WTC11 (cell line): ENCODE data around the gene NTRK1. TPM values are rescaled to one million over a fixed set of nuclear protein-coding genes. Genes with fewer than 3 reads are reported as not detected.

Source experiments
- ATAC-seq: fragments of 200-7000 bp; cut with Tn5 transposase; 2 replicates; pipeline ENCODE4 v1.10.0; 2021; ENCODE audit warnings: mild to moderate bottlenecking, moderate library complexity
- CTCF ChIA-PET: fragments of 300-600 bp; sonication (Branson Sonifier 250); formaldehyde crosslinking; loops from one replicate; lab custom pipeline; 2021; ENCODE audit warnings: antibody characterized with exemption; lab: Charles Lee
- POLR2A ChIA-PET: fragments of 350-600 bp; sonication (Branson Sonifier 250); formaldehyde crosslinking; loops from one replicate; lab custom pipeline; 2021; ENCODE audit warnings: antibody characterized with exemption; lab: Charles Lee
- DNase-seq: peaks from one replicate; pipeline ENCODE4 v3.0.0; 2021; ENCODE audit warnings: low spot score
- H3K27ac Mint-ChIP-seq: 2 replicates; pipeline ENCODE4 v1.8.0; 2021; ENCODE audit warnings: mixed read lengths
- H3K27me3 Mint-ChIP-seq: 2 replicates; pipeline ENCODE4 v1.8.0; 2021; ENCODE audit warnings: low read depth, mild to moderate bottlenecking, moderate library complexity, mixed read lengths
- H3K36me3 Mint-ChIP-seq: 2 replicates; pipeline ENCODE4 v1.8.0; 2021; ENCODE audit warnings: mixed read lengths
- H3K4me1 Mint-ChIP-seq: 2 replicates; pipeline ENCODE4 v1.8.0; 2022; ENCODE audit warnings: mixed read lengths
- H3K4me3 Mint-ChIP-seq: 2 replicates; pipeline ENCODE4 v1.8.0; 2021; ENCODE audit warnings: mild to moderate bottlenecking, moderate library complexity, mixed read lengths
- H3K9me3 Mint-ChIP-seq: 2 replicates; pipeline ENCODE4 v1.8.0; 2021; ENCODE audit warnings: mixed read lengths
- CBFB ChIP-seq: sonication (generic); formaldehyde crosslinking; IDR thresholded peaks from 2 replicates; pipeline ENCODE4 v1.8.1; 2022; ENCODE audit warnings: mild to moderate bottlenecking, low read depth, missing genetic modification reagents
- CREM ChIP-seq: sonication (generic); formaldehyde crosslinking; IDR thresholded peaks from 2 replicates; pipeline ENCODE4 v1.8.1; 2022; ENCODE audit warnings: mild to moderate bottlenecking, missing genetic modification reagents, moderate library complexity
- E2F1 ChIP-seq: sonication (generic); formaldehyde crosslinking; IDR thresholded peaks from 2 replicates; pipeline ENCODE4 v1.8.0; 2022; ENCODE audit warnings: mild to moderate bottlenecking, missing genetic modification reagents
- RELA ChIP-seq: sonication (generic); formaldehyde crosslinking; IDR thresholded peaks from 2 replicates; pipeline ENCODE4 v1.8.1; 2022; ENCODE audit warnings: missing genetic modification reagents, mild to moderate bottlenecking, borderline replicate concordance
- SOX15 ChIP-seq: fragments of 250-450 bp; sonication (Bioruptor Pico); IDR thresholded peaks from 2 replicates; pipeline ENCODE4 v1.9.0; 2021; ENCODE audit warnings: mild to moderate bottlenecking
- TEAD1 ChIP-seq: sonication (generic); formaldehyde crosslinking; IDR thresholded peaks from 2 replicates; pipeline ENCODE4 v1.8.0; 2022; ENCODE audit warnings: mild to moderate bottlenecking, missing genetic modification reagents
- ZBTB21 ChIP-seq: sonication (generic); formaldehyde crosslinking; IDR thresholded peaks from 2 replicates; pipeline ENCODE4 v1.8.1; 2023; ENCODE audit warnings: mild to moderate bottlenecking, missing genetic modification reagents, borderline replicate concordance
- ZNF219 ChIP-seq: sonication (generic); formaldehyde crosslinking; IDR thresholded peaks from 2 replicates; pipeline ENCODE4 v1.8.0; 2023; ENCODE audit warnings: missing genetic modification reagents, mild to moderate bottlenecking, borderline replicate concordance
- ZNF232 ChIP-seq: sonication (generic); formaldehyde crosslinking; IDR thresholded peaks from 2 replicates; pipeline ENCODE4 v1.8.0; 2022; ENCODE audit warnings: mild to moderate bottlenecking, missing genetic modification reagents
- ZNF281 ChIP-seq: sonication (generic); formaldehyde crosslinking; IDR thresholded peaks from 2 replicates; pipeline ENCODE4 v1.8.0; 2023; ENCODE audit warnings: mild to moderate bottlenecking, missing genetic modification reagents
- ZNF317 ChIP-seq: sonication (generic); formaldehyde crosslinking; IDR thresholded peaks from 2 replicates; pipeline ENCODE4 v1.8.1; 2023; ENCODE audit warnings: low read depth, mild to moderate bottlenecking, moderate library complexity, missing genetic modification reagents, borderline replicate concordance
- ZNF416 ChIP-seq: fragments of 250-450 bp; sonication (Bioruptor Pico); IDR thresholded peaks from 2 replicates; pipeline ENCODE4 v1.9.0; 2021; ENCODE audit warnings: mild to moderate bottlenecking, inconsistent platforms
- ZSCAN18 ChIP-seq: fragments of 250-450 bp; sonication (Bioruptor Pico); IDR thresholded peaks from 2 replicates; pipeline ENCODE4 v2.1.2; 2022; ENCODE audit warnings: mild to moderate bottlenecking, moderate library complexity
- total RNA-seq: library from RNA; stranded (reverse); gene quantifications from 3 replicates; pipeline ENCODE4 v1.2.3, GENCODE V29; 2021
- TF ChIP-seq, protein P1 (sequence below): fragments of 250-450 bp; sonication (Bioruptor Pico); conservative IDR thresholded peaks from 2 replicates; pipeline ENCODE4 v1.9.0; 2021; ENCODE audit warnings: mild to moderate bottlenecking
- TF ChIP-seq, protein P2 (sequence below): fragments of 200-600 bp; IDR thresholded peaks from 2 replicates; pipeline ENCODE4 v1.8.0; 2022; ENCODE audit warnings: antibody characterized with exemption
- TF ChIP-seq, protein P3 (sequence below): sonication (generic); formaldehyde crosslinking; IDR thresholded peaks from 2 replicates; pipeline ENCODE4 v1.8.0; 2022; ENCODE audit warnings: mild to moderate bottlenecking, missing genetic modification reagents

The NTRK1 gene
- total RNA-seq, 1 experiment from 2014 or later: 0.42 TPM

DNA sequence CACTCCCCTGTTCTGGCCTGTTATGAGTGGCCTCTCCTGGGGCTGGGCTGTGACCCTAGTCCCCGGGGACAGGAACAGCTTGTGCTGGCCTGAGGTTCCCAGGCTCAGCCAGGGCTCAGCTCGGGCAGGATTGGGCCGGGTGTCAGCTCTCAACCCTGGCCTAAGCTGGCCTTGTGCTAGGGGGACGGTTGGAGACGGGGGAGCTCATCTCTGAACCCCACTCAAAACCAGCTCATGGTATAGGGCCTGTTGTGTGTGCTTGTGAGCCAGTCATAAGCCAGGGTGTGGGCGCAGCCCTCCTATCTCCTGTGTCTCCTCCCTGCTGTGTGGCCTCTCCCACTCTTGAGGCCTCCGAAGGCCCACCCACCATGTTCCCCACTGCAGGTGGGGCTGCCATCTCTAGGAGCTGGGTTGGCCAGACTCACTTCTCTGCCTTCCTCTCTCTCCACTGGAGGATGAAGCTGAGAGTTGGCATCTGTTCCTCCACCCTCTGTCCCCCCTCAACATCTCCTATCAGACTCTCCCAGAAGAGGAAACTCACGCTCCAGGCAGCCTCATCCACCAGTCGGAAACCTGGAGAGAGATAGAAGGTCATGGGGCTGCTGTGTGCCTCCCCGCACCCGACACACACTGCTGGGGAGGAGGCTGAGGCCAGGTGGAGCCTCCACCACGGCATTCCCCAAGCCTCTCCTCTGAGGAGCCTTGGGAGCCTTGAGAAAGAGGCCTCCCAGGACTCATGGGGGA, 34.2 kb downstream of the NTRK1 start (continued):
- TF ChIP-seq, protein P1, sequence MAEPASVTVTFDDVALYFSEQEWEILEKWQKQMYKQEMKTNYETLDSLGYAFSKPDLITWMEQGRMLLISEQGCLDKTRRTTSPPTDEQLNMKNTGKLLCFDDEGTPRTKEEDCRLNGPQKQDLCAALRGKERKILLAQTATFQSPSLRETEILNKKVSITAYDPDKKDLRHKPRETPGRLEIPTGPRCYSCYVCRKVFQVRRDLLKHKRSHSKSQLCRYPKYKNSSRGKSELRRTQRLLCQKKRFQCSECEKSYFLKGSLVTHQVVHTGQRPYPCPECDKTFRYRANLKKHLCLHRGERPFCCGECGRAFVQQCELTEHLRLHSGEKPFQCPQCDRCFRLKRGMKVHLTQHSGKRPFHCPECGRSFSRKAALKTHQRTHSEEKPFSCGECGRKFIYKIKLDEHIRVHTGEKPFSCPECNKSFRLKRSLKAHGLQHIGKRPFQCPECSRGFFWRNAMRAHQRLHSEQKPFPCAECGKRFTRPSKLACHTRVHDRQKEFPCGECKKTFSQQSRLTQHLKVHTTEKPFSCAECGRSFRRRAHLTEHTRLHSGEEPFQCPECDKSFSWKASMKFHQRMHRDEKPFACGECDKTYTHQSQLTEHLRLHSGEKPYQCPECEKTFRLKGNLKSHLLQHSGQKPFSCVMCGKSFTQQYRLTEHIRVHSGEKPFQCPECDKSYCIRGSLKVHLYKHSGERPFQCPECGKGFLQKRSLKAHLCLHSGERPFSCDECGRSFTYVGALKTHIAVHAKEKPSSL (CRISPR knock-in tag): no peak

- Mint-ChIP-seq H3K4me3 (no peak overlapping the region), H3K27ac (no peak overlapping the region), H3K36me3 (no peaks in the 10 kb centered on the region), H3K9me3 (no peaks in the 10 kb centered on the region), H3K27me3 (peaks cover 64% of the 10 kb centered on the region), H3K4me1 (peaks cover 21% of the 10 kb centered on the region)
- TF ChIP-seq ZSCAN18 (CRISPR knock-in tag) (no peak), ZNF281 (CRISPR knock-in tag) (no peak), TEAD1 (CRISPR knock-in tag) (no peak), ZNF219 (CRISPR knock-in tag) (no peak), ZNF232 (CRISPR knock-in tag) (no peak)
- TF ChIP-seq, protein P2, sequence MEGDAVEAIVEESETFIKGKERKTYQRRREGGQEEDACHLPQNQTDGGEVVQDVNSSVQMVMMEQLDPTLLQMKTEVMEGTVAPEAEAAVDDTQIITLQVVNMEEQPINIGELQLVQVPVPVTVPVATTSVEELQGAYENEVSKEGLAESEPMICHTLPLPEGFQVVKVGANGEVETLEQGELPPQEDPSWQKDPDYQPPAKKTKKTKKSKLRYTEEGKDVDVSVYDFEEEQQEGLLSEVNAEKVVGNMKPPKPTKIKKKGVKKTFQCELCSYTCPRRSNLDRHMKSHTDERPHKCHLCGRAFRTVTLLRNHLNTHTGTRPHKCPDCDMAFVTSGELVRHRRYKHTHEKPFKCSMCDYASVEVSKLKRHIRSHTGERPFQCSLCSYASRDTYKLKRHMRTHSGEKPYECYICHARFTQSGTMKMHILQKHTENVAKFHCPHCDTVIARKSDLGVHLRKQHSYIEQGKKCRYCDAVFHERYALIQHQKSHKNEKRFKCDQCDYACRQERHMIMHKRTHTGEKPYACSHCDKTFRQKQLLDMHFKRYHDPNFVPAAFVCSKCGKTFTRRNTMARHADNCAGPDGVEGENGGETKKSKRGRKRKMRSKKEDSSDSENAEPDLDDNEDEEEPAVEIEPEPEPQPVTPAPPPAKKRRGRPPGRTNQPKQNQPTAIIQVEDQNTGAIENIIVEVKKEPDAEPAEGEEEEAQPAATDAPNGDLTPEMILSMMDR: no peak
- DNase-seq: no peak
- ATAC-seq: no peak
- CTCF ChIA-PET: interaction anchor here (1.2 to 7.0 kb wide), 5 partner anchors 15 to 260 kb away, joined by 3 to 233 read pairs (median 8); partner anchors contain the start of gene LRRC71
- POLR2A ChIA-PET: no interaction called here
Measured at GRCh38 chr1:156895455-156895812, 34.8 kb downstream of the NTRK1 start.

- peaks cover 21% of the 10 kb centered on the region for H3K4me1 Mint-ChIP-seq
- no peaks in the 10 kb centered on the region for H3K36me3 Mint-ChIP-seq
- POLR2A ChIA-PET: no interaction called here
- DNase-seq: no peak
- no peaks in the 10 kb centered on the region for H3K9me3 Mint-ChIP-seq
- H3K27ac Mint-ChIP-seq: no peak overlapping the region
- CTCF ChIA-PET: interaction anchor here (1.0 to 7.0 kb wide), 4 partner anchors 15 to 32 kb away, joined by 6 to 233 read pairs (median 8); partner anchors contain the start of gene LRRC71
- H3K27me3 Mint-ChIP-seq: peaks cover 59% of the 10 kb centered on the region
- H3K4me3 Mint-ChIP-seq: no peak overlapping the region
- ATAC-seq: no peak
- TF ChIP-seq ZNF416 (CRISPR knock-in tag) (no peak), ZBTB21 (CRISPR knock-in tag) (no peak), CBFB (CRISPR knock-in tag) (no peak), RELA (CRISPR knock-in tag) (no peak), E2F1 (no peak), TEAD1 (CRISPR knock-in tag) (no peak), ZNF317 (CRISPR knock-in tag) (no peak), SOX15 (no peak), CREM (no peak)
- TF ChIP-seq, protein P1 (CRISPR knock-in tag): no peak
- TF ChIP-seq, protein P2: no peak
- TF ChIP-seq, protein P3, sequence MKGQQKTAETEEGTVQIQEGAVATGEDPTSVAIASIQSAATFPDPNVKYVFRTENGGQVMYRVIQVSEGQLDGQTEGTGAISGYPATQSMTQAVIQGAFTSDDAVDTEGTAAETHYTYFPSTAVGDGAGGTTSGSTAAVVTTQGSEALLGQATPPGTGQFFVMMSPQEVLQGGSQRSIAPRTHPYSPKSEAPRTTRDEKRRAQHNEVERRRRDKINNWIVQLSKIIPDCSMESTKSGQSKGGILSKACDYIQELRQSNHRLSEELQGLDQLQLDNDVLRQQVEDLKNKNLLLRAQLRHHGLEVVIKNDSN (CRISPR knock-in tag): no peak
Measured at GRCh38 chr1:156895927-156896326, 35.3 kb downstream of the NTRK1 start.
